PC-3 (cell line): ENCODE measurements around the gene LARP4B. TPM values are rescaled to one million over a fixed set of nuclear protein-coding genes. Genes with fewer than 3 reads are reported as not detected.

Source experiments
- ATAC-seq: fragments of 200-7000 bp; cut with Tn5 transposase; 2 replicates; pipeline ENCODE4 v1.9.1; 2020; ENCODE audit warnings: mild to moderate bottlenecking, moderate library complexity
- Bru-seq: library from RNA; stranded (reverse); fragments of 400-500 nt; gene quantifications from one replicate; lab custom pipeline; 2021; lab: Mats Ljungman, UMichigan
- BruChase-seq, 2 experiments: library from RNA; stranded (reverse); fragments of 400-500 nt; gene quantifications; one replicate each; lab custom pipeline; 2021; lab: Mats Ljungman, UMichigan
- BruUV-seq: library from RNA; stranded (reverse); fragments of 400-500 nt; replicated peaks from 2 replicates; lab custom pipeline; 2021; lab: Mats Ljungman, UMichigan
- CTCF ChIA-PET: fragments of 300-600 bp; sonication (Branson Sonifier 250); formaldehyde crosslinking; loops from one replicate; lab custom pipeline; 2022; ENCODE audit warnings: antibody characterized with exemption; lab: Charles Lee
- POLR2A ChIA-PET: fragments of 300-600 bp; sonication (Branson Sonifier 250); formaldehyde crosslinking; loops from one replicate; lab custom pipeline; 2022; ENCODE audit warnings: antibody characterized with exemption; ENCODE audit not compliant: unreplicated experiment; lab: Charles Lee
- DNase-seq: peaks from one replicate; pipeline ENCODE4 v3.0.0-alpha.2; 2015
- H2AFZ ChIP-seq: fragments of 300-600 bp; sonication (generic); 2 replicates; pipeline ENCODE4 v1.6.0; 2016; ENCODE audit warnings: antibody characterized with exemption, low read length
- H3F3A ChIP-seq: fragments of 300-600 bp; sonication (generic); one replicate; pipeline ENCODE4 v1.6.0; 2017; ENCODE audit warnings: antibody characterized with exemption, low read length, control low read depth, mild to moderate bottlenecking; ENCODE audit not compliant: unreplicated experiment
- H3K27ac ChIP-seq: fragments of 300-600 bp; sonication (generic); 2 replicates; pipeline ENCODE4 v1.5.1; 2016; ENCODE audit warnings: mild to moderate bottlenecking, low read length
- H3K27me3 ChIP-seq: fragments of 300-600 bp; sonication (generic); 2 replicates; pipeline ENCODE4 v1.6.1; 2016; ENCODE audit warnings: low read length, mixed read lengths
- H3K36me3 ChIP-seq: fragments of 300-600 bp; sonication (generic); 2 replicates; pipeline ENCODE4 v1.6.1; 2016; ENCODE audit warnings: low read depth, mixed run types, low read length, mixed read lengths
- H3K4me1 ChIP-seq: fragments of 300-600 bp; sonication (generic); 2 replicates; pipeline ENCODE4 v1.5.1; 2016; ENCODE audit warnings: low read length; ENCODE audit not compliant: insufficient read depth
- H3K4me2 ChIP-seq: fragments of 300-600 bp; sonication (generic); 2 replicates; pipeline ENCODE4 v1.6.0; 2016; ENCODE audit warnings: low read length
- H3K4me3 ChIP-seq: fragments of 300-600 bp; sonication (generic); 2 replicates; pipeline ENCODE4 v1.5.1; 2016; ENCODE audit warnings: mild to moderate bottlenecking, low read length, mixed read lengths
- H3K79me2 ChIP-seq: fragments of 300-600 bp; sonication (generic); 2 replicates; pipeline ENCODE4 v1.6.1; 2017; ENCODE audit warnings: low read length, mixed read lengths
- H3K9ac ChIP-seq: fragments of 300-600 bp; sonication (generic); 2 replicates; pipeline ENCODE4 v1.6.0; 2016; ENCODE audit warnings: mild to moderate bottlenecking, low read length
- H3K9me2 ChIP-seq: fragments of 300-600 bp; sonication (generic); replicated peaks from 2 replicates; pipeline ENCODE4 v1.6.1; 2016; ENCODE audit warnings: mixed run types, low read length, mixed read lengths
- H3K9me3 ChIP-seq: fragments of 300-600 bp; sonication (generic); 2 replicates; pipeline ENCODE4 v1.6.1; 2016; ENCODE audit warnings: low read length, mixed read lengths
- H4K20me1 ChIP-seq: fragments of 300-600 bp; sonication (generic); 2 replicates; pipeline ENCODE4 v1.6.1; 2016; ENCODE audit warnings: low read length, mixed read lengths
- EZH2 ChIP-seq: fragments of 300-600 bp; sonication (generic); IDR thresholded peaks from one replicate; pipeline ENCODE4 v1.6.1; 2017; ENCODE audit warnings: antibody characterized with exemption, mild to moderate bottlenecking, low read length; ENCODE audit not compliant: unreplicated experiment
- EZH2phosphoT487 ChIP-seq: fragments of 300-600 bp; sonication (generic); IDR thresholded peaks from 2 replicates; pipeline ENCODE4 v1.6.1; 2018; ENCODE audit warnings: mild to moderate bottlenecking, antibody characterized with exemption, low read length, borderline replicate concordance
- intact Hi-C: fragments of 100-400 bp; cut with micrococcal nuclease; formaldehyde crosslinking; loops from 2 replicates; pipeline ENCODE4 v1.9.0; 2023
- long read RNA-seq: library from polyadenylated mRNA; unstranded; transcript quantifications from one replicate; pipeline ENCODE4 v2.0.0, GENCODE V29; 2021; ENCODE audit not compliant: unreplicated experiment
- total RNA-seq: library from RNA; depleted of rRNA; stranded (reverse); fragments of >200 nt; gene quantifications from 2 replicates; pipeline ENCODE4 v1.2.3, GENCODE V29; 2014; rRNA removed
- TF ChIP-seq, protein P1 (sequence below): fragments of 300-600 bp; sonication (generic); conservative IDR thresholded peaks from 2 replicates; pipeline ENCODE4 v1.5.1; 2017; ENCODE audit warnings: antibody characterized with exemption, low read depth, mild to moderate bottlenecking, low read length

Gene LARP4B
- total RNA-seq: 32.7 and 33.9 TPM in 2 replicates
- Bru-seq, nascent RNA: percentile 85 among the genes with signal in this experiment
- BruChase-seq, experiment 1, labeled RNA remaining after a 6-hour chase: percentile 83 among the genes with signal in this experiment
- BruChase-seq, experiment 2, labeled RNA remaining after a 2-hour chase: percentile 86 among the genes with signal in this experiment
- long read RNA-seq, full-length matches to known transcripts: 33 of 98 reads
- long read RNA-seq, partial matches to known transcripts: 6 of 98 reads
- long read RNA-seq, other reads (novel, unspliced or antisense): 59 of 98 reads

DNA sequence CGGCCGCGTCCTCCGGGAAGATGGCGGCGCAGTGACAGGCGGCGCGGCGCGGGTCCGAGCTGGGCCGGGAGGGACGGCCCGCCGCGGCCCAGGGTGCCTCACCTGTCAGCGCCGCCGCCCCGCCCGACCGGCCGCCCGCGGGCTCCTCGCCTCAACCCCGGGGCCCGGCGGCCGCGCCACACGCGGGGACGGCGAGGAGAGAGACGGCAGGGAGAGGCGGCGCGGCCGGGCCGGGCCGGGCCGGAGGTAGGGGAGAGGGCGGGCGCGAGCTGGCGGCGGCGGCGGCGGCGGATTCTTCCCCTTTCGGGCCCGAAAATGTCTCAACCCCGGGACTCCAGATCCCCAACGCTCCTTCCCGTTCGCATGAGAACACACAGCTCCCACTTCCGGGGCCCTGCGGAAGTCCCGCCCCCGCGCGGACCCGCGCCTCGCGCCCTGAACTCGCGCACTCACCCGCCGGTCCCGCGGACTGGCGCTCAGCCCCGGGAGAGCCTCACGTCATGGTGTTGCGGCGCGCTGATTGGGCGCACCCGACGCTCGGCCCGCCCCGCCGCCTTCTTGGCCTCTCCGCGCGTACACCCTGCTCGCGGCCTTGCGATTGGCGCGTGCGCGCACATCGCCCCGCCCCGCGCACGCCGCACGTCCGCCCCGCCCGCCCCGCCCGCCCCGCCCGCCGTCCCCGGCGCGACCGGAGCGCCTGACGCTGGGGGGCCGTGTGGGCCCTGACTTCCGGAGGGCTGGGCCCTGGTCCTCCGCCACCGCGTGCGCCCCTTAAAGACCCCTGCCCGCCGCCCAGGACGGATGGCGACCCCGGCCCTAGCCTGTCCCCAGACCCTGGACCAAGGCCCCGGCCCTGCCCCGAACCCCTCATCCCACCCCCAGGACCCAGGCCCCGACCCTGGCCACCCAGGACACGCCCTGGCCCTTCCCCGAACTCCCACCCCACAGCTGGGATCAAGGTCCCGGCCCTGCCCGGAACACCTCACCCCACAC lies at the start of gene LARP4B:
TSS of gene LARP4B (minus strand) at position 380 of the 993 bp plus-strand sequence. CDS start 45,984 bp downstream, outside the sequence.
- ChIA-PET CTCF (no interaction called here), POLR2A (interaction anchor here (0.6 kb wide), 1 partner anchor 32 kb away, joined by 5 read pairs; no protein-coding TSS in a partner anchor)
- H3K4me2 ChIP-seq: peak within 1 kb of the TSS; percentile 93
- intact Hi-C loops: loop anchor here (5.0 kb wide), 1 partner anchor 56 kb away; the partner anchor contains the start of gene GTPBP4
- no peak within 1 kb of the TSS for H3K27ac ChIP-seq
- H3F3A ChIP-seq: no peaks in the 10 kb centered on the region
- no peak within 1 kb of the TSS for H2AFZ ChIP-seq
- peak within 1 kb of the TSS; percentile 73 for H3K4me3 ChIP-seq
- peaks cover 41% of the 10 kb centered on the region for H3K79me2 ChIP-seq
- peak within 1 kb of the TSS; percentile 75 for H3K9ac ChIP-seq
- no peak for TF ChIP-seq EZH2
- TF ChIP-seq EZH2phosphoT487: no peak
- TF ChIP-seq, protein P1, sequence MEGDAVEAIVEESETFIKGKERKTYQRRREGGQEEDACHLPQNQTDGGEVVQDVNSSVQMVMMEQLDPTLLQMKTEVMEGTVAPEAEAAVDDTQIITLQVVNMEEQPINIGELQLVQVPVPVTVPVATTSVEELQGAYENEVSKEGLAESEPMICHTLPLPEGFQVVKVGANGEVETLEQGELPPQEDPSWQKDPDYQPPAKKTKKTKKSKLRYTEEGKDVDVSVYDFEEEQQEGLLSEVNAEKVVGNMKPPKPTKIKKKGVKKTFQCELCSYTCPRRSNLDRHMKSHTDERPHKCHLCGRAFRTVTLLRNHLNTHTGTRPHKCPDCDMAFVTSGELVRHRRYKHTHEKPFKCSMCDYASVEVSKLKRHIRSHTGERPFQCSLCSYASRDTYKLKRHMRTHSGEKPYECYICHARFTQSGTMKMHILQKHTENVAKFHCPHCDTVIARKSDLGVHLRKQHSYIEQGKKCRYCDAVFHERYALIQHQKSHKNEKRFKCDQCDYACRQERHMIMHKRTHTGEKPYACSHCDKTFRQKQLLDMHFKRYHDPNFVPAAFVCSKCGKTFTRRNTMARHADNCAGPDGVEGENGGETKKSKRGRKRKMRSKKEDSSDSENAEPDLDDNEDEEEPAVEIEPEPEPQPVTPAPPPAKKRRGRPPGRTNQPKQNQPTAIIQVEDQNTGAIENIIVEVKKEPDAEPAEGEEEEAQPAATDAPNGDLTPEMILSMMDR: no peak
- ATAC-seq (peak; percentile 98), DNase-seq (peak; percentile 88)
- no peaks in the 10 kb centered on the region for H3K27me3 ChIP-seq
- no peaks in the 10 kb centered on the region for H3K9me3 ChIP-seq
- H3K4me1 ChIP-seq: peaks cover 8% of the 10 kb centered on the region; the same call in 1 of the 2 replicates
- BruUV-seq: no TSS peak
- no peaks in the 10 kb centered on the region for H3K9me2 ChIP-seq
- H4K20me1 ChIP-seq: peaks cover 34% of the 10 kb centered on the region
- no peaks in the 10 kb centered on the region for H3K36me3 ChIP-seq

- Histone ChIP-seq H3K79me2 (no peaks in the 10 kb centered on the region), H4K20me1 (no peaks in the 10 kb centered on the region), H3K4me2 (no peak overlapping the region), H3K9me2 (no peaks in the 10 kb centered on the region), H3K9me3 (no peaks in the 10 kb centered on the region), H3K36me3 (no peaks in the 10 kb centered on the region), H2AFZ (no peak overlapping the region), H3F3A (no peaks in the 10 kb centered on the region), H3K9ac (no peak overlapping the region), H3K4me3 (no peak overlapping the region), H3K27me3 (no peaks in the 10 kb centered on the region), H3K27ac (no peak overlapping the region), H3K4me1 (no peaks in the 10 kb centered on the region)
- TF ChIP-seq EZH2phosphoT487 (no peak), EZH2 (no peak)
- TF ChIP-seq, protein P1: no peak
- DNase-seq (no peak), ATAC-seq (no peak)
- CTCF ChIA-PET: no interaction called here
- POLR2A ChIA-PET: no interaction called here
- no TSS peak for BruUV-seq
- intact Hi-C loops: no loop called here
These were observed 49.1 kb upstream of the LARP4B start for GRCh38 chr10:980468-981093.
